ENCODE measurements around the gene UBA1. TPM values are rescaled to one million over a fixed set of nuclear protein-coding genes. Genes with fewer than 3 reads are reported as not detected.
A peak's percentile ranks its signal among the peaks of the same experiment; 100 is the strongest.

Gene UBA1
- total and polyA plus RNA-seq, 2 of the 8 experiments (the other 6 are each of a cell fraction or from before 2014, with no cell fraction given) = 313 to 458 TPM

GRCh38 chrX:47193475-47194193 is at the start of gene UBA1 (continued):
- TF ChIP-seq CTCF (IDR thresholded peaks at IDR 0.05; ENCODE audit: control extremely low read depth in 1 of 3, insufficient read depth in 1 of 3, low read depth in 1 of 3, low read length in 3 of 3) (peak in 2 of 3 experiments; percentile 55 to 72; a peak in 3 of 4 replicates), POLR2A (IDR thresholded peaks at IDR 0.05; ENCODE audit: control extremely low read depth in 1 of 2, low read depth in 2 of 2, low read length in 2 of 2) (peak in 1 of 2 experiments; percentile 84; a peak in 2 of 3 replicates), PHF8 (conservative IDR thresholded peaks at IDR 0.05; ENCODE audit: low read depth, low read length) (peak; percentile 88), POLR2AphosphoS5 (IDR thresholded peaks at IDR 0.05; ENCODE audit: low read depth, low read length) (peak; percentile 85), TEAD4 (IDR thresholded peaks at IDR 0.05; ENCODE audit: low read depth, low read length) (peak; percentile 51), JUND (IDR thresholded peaks at IDR 0.05; ENCODE audit: low read length) (0 out of 2 replicates have a peak, but pooled peaks have one; percentile 6), TAF1 (IDR thresholded peaks at IDR 0.05; ENCODE audit: low read depth, low read length) (peak; percentile 83), YY1 (IDR thresholded peaks at IDR 0.05; ENCODE audit: low read depth, low read length) (peak; percentile 91), TBP (IDR thresholded peaks at IDR 0.05; ENCODE audit: low read depth, low read length) (peak; percentile 83)
- TF ChIP-seq, protein P1, sequence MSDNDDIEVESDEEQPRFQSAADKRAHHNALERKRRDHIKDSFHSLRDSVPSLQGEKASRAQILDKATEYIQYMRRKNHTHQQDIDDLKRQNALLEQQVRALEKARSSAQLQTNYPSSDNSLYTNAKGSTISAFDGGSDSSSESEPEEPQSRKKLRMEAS (IDR thresholded peaks at IDR 0.05) = 0 out of 2 replicates have a peak, but pooled peaks have one; percentile 29

Measured in H1 (cell line).